GOT3 (cell line): ENCODE data around the gene CEP43.
A peak's percentile ranks its signal among the peaks of the same experiment; 100 is the strongest.
"Not testable (repeated sequence)": the region's sequence is repeated elsewhere in the genome, so short reads cannot be mapped to it uniquely, and the experiment has no call there.

Source experiments
- DNase-seq: peaks from one replicate; lab custom pipeline; 2025; ENCODE audit warnings: mixed read lengths; lab: John Stamatoyannopoulos, UW

CEP43 gene

GRCh38 chr6:166999145-166999883 is at the start of gene CEP43:
TSS of gene CEP43 (plus strand) at chr6:166999397. CDS start at chr6:166999413, 16 bp downstream.
- DNase-seq = peak; percentile 87

GRCh38 chr6:166949528-166950442 is 49.4 kb upstream of the CEP43 start:
- DNase-seq = no peak

GRCh38 chr6:166950443-166950821 is 48.8 kb upstream of the CEP43 start:
- DNase-seq = no peak

- DNase-seq = not testable (repeated sequence)
These were observed 48.1 kb upstream of the CEP43 start for GRCh38 chr6:166950892-166951669.

- no peak for DNase-seq
These were observed 47.5 kb upstream of the CEP43 start for GRCh38 chr6:166951670-166952060.

- no peak for DNase-seq
These were observed 47.1 kb upstream of the CEP43 start for GRCh38 chr6:166952121-166952520.

- no peak for DNase-seq
These were observed 46.4 kb upstream of the CEP43 start for GRCh38 chr6:166952567-166953486.

- DNase-seq = no peak
These were observed 45.0 kb upstream of the CEP43 start for GRCh38 chr6:166954118-166954713.

GRCh38 chr6:166955121-166955864 is 43.9 kb upstream of the CEP43 start:
- no peak for DNase-seq

GRCh38 chr6:166955865-166956443 is 43.2 kb upstream of the CEP43 start:
- DNase-seq = no peak

GRCh38 chr6:166956444-166957086 is 42.6 kb upstream of the CEP43 start, which contains the start of gene RNASET2:
TSS of gene RNASET2 (minus strand) at chr6:166956550. CDS start at chr6:166956182, 368 bp downstream.
- DNase-seq = peak; percentile 88

GRCh38 chr6:166957087-166957804 is 42.0 kb upstream of the CEP43 start:
- no peak for DNase-seq

GRCh38 chr6:166957805-166958076 is 41.5 kb upstream of the CEP43 start:
- DNase-seq = no peak

GRCh38 chr6:166958926-166959861 is 40.0 kb upstream of the CEP43 start:
- DNase-seq = no peak

- no peak for DNase-seq
These were observed 39.1 kb upstream of the CEP43 start for GRCh38 chr6:166959911-166960608.

GRCh38 chr6:166960609-166960978 is 38.6 kb upstream of the CEP43 start:
- no peak for DNase-seq

GRCh38 chr6:166966268-166966667 is 32.9 kb upstream of the CEP43 start:
- no peak for DNase-seq
